Measurements from ENCODE around the gene RHOF. TPM values are rescaled to one million over a fixed set of nuclear protein-coding genes. Genes with fewer than 3 reads are reported as not detected.

RHOF gene, protein sequence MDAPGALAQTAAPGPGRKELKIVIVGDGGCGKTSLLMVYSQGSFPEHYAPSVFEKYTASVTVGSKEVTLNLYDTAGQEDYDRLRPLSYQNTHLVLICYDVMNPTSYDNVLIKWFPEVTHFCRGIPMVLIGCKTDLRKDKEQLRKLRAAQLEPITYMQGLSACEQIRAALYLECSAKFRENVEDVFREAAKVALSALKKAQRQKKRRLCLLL
- 23.5 and 29.2 TPM in 2 replicates for total RNA-seq (2014; rRNA removed; shearing (Covaris generic))
- total RNA-seq (2022), result 45.7 and 53.7 TPM in 2 replicates
- Bru-seq, nascent RNA, result percentile 49 among the genes with signal in this experiment
- percentile 65 among the genes with signal in this experiment for BruChase-seq, experiment 1, labeled RNA remaining after a 6-hour chase
- percentile 58 among the genes with signal in this experiment for BruChase-seq, experiment 2, labeled RNA remaining after a 2-hour chase
- long read RNA-seq, transcript RHOF-201 (5 exons, 3,009 nt), result major isoform, 73 of 103 reads
- long read RNA-seq, partial matches to known transcripts, result 4 of 103 reads
- long read RNA-seq, other reads (novel, unspliced or antisense), result 21 of 103 reads

- peak; percentile 70 for DNase-seq (ENCODE audit: low spot score)
- no peaks in the 10 kb centered on the region for H4K20me1 ChIP-seq (ENCODE audit: insufficient read depth, low read length)
- H3K27ac ChIP-seq (ENCODE audit: low read depth, low read length, poor library complexity, severe bottlenecking), result peak within 1 kb of the TSS; percentile 63
- no peaks in the 10 kb centered on the region for H3K79me2 ChIP-seq (ENCODE audit: insufficient read depth, low read depth, low read length)
- ChIA-PET CTCF (ENCODE audit: unreplicated experiment) (interaction anchor here (1.1 to 2.6 kb wide), 11 partner anchors 9 to 102 kb away, joined by 3 to 13 read pairs (median 6); no protein-coding TSS in a partner anchor), POLR2A (interaction anchor here (0.7 to 2.9 kb wide), 9 partner anchors 9 to 230 kb away, joined by 3 to 10 read pairs (median 4); no protein-coding TSS in a partner anchor)
- H3K9me3 ChIP-seq (ENCODE audit: low read length), result no peaks in the 10 kb centered on the region
- BruUV-seq (replicated peaks), result no TSS peak
- H3K9me2 ChIP-seq (ENCODE audit: insufficient read depth, low read length), result no peaks in the 10 kb centered on the region
- H3K4me3 ChIP-seq (ENCODE audit: low read depth, low read length, poor library complexity, severe bottlenecking), result peak within 1 kb of the TSS; percentile 76
- peaks cover 1% of the 10 kb centered on the region; the same call in 1 of the 2 replicates for H3K36me3 ChIP-seq (ENCODE audit: insufficient read depth, low read length)
- H3K4me2 ChIP-seq (ENCODE audit: low read length), result peak within 1 kb of the TSS; percentile 80
- peaks cover 59% of the 10 kb centered on the region for H3K4me1 ChIP-seq (ENCODE audit: insufficient read depth, low read length, poor library complexity, severe bottlenecking)
- H2AFZ ChIP-seq (ENCODE audit: low read length), result peak within 1 kb of the TSS; percentile 49
- intact Hi-C loops (cut with micrococcal nuclease; ENCODE audit: unreplicated experiment), result loop anchor here (5.0 kb wide), 2 partner anchors 81 to 256 kb away; partner anchors contain the start of gene TMEM120B
- TF ChIP-seq EZH2phosphoT487 (IDR thresholded peaks at IDR 0.05; ENCODE audit: borderline replicate concordance, low read depth, low read length) (no peak), CTCF (conservative IDR thresholded peaks at IDR 0.05; ENCODE audit: low read length) (no peak)
Observed at GRCh38 chr12:121793440-121793837, at the start of gene RHOF. RHOF (minus strand) TSS chr12:121793688; CDS start chr12:121793633, 55 bp downstream.

DNA sequence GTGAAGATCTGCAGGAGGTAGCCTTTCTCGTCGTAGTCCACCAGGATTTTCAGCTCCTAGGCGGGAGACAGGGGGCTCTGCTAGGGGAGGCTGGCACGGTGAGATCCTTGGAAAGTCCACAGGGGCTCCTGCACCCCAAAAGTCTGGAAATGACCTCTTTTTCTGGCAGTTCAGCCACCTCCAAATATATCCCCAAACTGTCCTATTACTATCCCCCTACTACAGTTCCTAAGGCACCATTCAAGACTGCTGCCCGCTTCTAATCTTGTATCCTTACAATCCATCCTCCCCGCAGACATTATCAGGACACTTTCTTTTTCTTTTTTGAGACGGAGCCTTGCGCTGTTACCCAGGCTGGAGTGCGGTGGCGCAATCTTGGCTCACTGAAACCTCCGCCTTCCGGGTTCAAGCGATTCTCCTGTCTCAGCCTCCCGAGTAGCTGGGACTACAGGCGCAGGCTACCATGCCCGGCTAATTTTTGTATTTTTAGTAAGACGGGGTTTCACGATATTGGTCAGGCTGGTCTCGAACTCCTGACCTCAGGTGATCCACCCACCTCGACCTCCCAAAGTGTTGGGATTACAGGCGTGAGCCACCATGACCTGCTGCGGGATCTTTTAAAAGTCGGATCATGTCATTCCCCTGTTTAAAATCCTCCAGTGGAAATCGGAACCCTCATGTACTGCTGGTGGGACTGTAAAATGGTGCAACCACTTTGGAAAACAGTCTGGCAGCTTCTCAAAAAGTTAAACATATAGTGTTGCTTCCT lies 46.7 kb upstream of the RHOF start:
- Histone ChIP-seq H3K79me2 (ENCODE audit: insufficient read depth, low read depth, low read length) (no peaks in the 10 kb centered on the region), H3K9me3 (ENCODE audit: low read length) (no peaks in the 10 kb centered on the region), H4K20me1 (ENCODE audit: insufficient read depth, low read length) (no peaks in the 10 kb centered on the region), H3K36me3 (ENCODE audit: insufficient read depth, low read length) (no peaks in the 10 kb centered on the region), H3K9me2 (ENCODE audit: insufficient read depth, low read length) (no peaks in the 10 kb centered on the region), H3K4me1 (ENCODE audit: insufficient read depth, low read length, poor library complexity, severe bottlenecking) (peaks cover 13% of the 10 kb centered on the region), H3K4me3 (ENCODE audit: low read depth, low read length, poor library complexity, severe bottlenecking) (peak overlapping the region; percentile 71), H2AFZ (ENCODE audit: low read length) (peak overlapping the region; percentile 76), H3K4me2 (ENCODE audit: low read length) (peak overlapping the region; percentile 72), H3K27ac (ENCODE audit: low read depth, low read length, poor library complexity, severe bottlenecking) (no peak overlapping the region)
- intact Hi-C loops (cut with micrococcal nuclease; ENCODE audit: unreplicated experiment), result loop anchor here (2.0 kb wide), 1 partner anchor 49 kb away; the partner anchor contains the start of gene PSMD9
- ChIA-PET POLR2A (interaction anchor here (1.1 kb wide), 1 partner anchor 54 kb away, joined by 3 read pairs; no protein-coding TSS in a partner anchor), CTCF (ENCODE audit: unreplicated experiment) (no interaction called here)
- TSS peak; percentile 91 for BruUV-seq (replicated peaks)
- no peak for DNase-seq (ENCODE audit: low spot score)
- TF ChIP-seq CTCF (conservative IDR thresholded peaks at IDR 0.05; ENCODE audit: low read length) (no peak), EZH2phosphoT487 (IDR thresholded peaks at IDR 0.05; ENCODE audit: borderline replicate concordance, low read depth, low read length) (no peak)
